A673 (cell line): Measurements from ENCODE around the gene CAPN1.

Experiments used
- EZH2 ChIP-seq: fragments of 200-600 bp; sonication (generic); IDR thresholded peaks from 2 replicates; pipeline ENCODE4 v1.6.1; 2017; ENCODE audit warnings: borderline replicate concordance, low read depth, mild to moderate bottlenecking, mixed read lengths, antibody characterized with exemption, low read length; ENCODE audit not compliant: poor library complexity, severe bottlenecking
- TF ChIP-seq, protein P1 (sequence below): fragments of 300-800, 200-600 bp; sonication (generic); conservative IDR thresholded peaks from 2 replicates; pipeline ENCODE4 v1.5.1; 2017; ENCODE audit warnings: low read depth, mild to moderate bottlenecking, antibody characterized with exemption, low read length, moderate library complexity, mixed read lengths

DNA sequence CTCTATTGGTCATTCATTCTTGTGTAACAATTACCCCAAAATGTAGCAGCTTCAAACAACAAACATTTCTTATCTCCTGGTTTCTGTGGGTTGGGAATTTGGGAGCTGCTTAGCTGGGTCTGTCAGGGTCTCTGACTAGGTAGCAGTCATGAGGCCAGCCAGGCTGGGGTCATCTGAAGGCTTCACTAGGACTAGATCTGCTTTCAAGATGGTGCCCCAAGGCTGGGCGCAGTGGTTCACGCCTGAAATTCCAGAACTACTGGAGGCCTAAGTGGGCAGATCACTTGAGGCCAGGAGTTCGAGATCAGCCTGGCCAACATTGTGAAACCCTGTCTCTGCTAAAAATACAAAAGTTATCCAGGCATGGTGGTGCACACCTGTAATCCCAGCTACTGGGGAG lies 24.8 kb upstream of the CAPN1 start:
- TF ChIP-seq, protein P1, sequence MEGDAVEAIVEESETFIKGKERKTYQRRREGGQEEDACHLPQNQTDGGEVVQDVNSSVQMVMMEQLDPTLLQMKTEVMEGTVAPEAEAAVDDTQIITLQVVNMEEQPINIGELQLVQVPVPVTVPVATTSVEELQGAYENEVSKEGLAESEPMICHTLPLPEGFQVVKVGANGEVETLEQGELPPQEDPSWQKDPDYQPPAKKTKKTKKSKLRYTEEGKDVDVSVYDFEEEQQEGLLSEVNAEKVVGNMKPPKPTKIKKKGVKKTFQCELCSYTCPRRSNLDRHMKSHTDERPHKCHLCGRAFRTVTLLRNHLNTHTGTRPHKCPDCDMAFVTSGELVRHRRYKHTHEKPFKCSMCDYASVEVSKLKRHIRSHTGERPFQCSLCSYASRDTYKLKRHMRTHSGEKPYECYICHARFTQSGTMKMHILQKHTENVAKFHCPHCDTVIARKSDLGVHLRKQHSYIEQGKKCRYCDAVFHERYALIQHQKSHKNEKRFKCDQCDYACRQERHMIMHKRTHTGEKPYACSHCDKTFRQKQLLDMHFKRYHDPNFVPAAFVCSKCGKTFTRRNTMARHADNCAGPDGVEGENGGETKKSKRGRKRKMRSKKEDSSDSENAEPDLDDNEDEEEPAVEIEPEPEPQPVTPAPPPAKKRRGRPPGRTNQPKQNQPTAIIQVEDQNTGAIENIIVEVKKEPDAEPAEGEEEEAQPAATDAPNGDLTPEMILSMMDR = no peak
- TF ChIP-seq EZH2 = no peak
